Stimulated activated CD4-positive, alpha-beta T cell treated with anti-CD3 and anti-CD28 coated beads, Interleukin-15, amount 100 ng/mL, for 48 hours (primary cell): Measurements from ENCODE around the gene TMEM181.
"Not testable (repeated sequence)": the region's sequence is repeated elsewhere in the genome, so short reads cannot be mapped to it uniquely, and the experiment has no call there.

Experiments
- DNase-seq, 2 donors: peaks; one replicate each; pipeline ENCODE4 v3.0.0-alpha.2; 2020; ENCODE audit warnings: low read depth in 2 of 2

The TMEM181 gene

DNA sequence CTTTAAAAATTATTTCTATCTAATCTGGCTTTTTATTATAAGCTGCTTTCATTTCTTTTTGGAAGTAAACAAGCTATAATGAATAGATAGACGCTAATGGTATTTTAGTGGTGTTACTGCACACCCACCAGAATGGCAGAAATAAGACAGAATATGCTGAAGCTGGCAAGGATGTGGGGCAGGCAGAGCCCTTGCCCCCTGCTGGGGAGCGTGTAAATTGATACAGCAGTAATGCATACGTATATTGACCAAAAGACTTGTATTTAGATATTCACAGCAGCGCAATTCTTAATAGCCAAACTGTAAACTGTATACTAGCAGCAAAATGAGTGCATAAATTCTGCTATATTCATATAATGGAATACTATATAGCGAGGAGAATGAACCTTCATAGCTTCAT, 35.3 kb downstream of the TMEM181 start:
- DNase-seq, result no peak

DNA sequence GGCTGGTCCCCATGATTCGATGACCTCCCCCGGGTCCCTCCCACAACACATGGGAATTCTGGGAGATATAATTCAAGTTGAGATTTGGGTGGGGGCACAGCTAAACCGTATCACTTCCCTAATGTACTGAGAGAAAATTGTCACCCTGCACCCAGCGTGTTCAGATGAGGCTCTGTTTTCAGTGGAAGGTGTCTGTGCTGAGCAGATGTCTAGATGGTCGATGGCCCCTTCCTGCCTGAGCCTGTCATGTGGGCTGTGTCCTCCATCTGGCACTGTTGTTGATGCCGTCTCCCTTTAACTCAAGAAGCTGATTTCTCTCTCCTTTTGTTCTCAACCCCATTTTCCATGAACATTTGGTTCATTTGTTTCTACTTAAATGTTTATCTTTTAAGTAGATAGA, 37.0 kb downstream of the TMEM181 start:
- DNase-seq, result no peak

DNA sequence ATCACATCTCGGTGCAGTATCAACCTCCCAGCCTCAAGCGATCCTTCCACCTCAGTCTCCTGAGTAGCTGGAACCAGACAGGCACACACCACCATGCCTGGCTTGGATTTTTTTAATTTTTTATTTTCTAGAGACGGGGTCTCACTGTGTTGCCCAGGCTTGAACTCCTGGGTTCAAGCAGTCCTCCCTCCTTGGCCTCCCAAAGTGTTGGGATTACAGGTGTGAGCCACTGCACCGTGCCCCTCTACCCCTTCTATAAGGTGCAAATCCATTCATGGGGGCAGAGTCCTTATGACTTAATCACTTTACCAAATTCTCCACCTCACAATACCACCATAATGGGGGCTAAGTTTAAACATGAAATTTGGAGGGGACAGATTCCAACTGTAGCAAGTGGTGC, 37.7 kb downstream of the TMEM181 start:
- no peak for DNase-seq

DNA sequence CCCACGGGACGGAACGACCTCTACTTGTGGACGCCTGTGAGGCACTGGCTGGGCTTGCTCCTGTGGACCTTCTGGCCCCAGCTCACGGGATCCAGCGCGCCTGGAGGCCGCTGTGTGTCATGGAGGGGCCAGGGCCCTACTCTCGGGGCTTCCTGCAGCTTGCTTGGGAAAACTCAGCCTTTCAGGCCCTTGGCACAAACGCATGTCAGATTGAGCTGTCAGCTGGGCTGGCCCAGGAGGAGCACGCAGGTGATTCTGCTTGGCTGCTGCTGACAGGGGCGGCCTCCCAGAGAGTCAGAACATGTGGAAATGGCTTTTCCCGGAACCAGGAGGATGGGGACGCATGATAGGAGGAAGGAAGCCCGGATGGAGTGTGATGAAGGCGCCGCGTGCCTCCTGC, 39.7 kb downstream of the TMEM181 start:
- no peak for DNase-seq

DNA sequence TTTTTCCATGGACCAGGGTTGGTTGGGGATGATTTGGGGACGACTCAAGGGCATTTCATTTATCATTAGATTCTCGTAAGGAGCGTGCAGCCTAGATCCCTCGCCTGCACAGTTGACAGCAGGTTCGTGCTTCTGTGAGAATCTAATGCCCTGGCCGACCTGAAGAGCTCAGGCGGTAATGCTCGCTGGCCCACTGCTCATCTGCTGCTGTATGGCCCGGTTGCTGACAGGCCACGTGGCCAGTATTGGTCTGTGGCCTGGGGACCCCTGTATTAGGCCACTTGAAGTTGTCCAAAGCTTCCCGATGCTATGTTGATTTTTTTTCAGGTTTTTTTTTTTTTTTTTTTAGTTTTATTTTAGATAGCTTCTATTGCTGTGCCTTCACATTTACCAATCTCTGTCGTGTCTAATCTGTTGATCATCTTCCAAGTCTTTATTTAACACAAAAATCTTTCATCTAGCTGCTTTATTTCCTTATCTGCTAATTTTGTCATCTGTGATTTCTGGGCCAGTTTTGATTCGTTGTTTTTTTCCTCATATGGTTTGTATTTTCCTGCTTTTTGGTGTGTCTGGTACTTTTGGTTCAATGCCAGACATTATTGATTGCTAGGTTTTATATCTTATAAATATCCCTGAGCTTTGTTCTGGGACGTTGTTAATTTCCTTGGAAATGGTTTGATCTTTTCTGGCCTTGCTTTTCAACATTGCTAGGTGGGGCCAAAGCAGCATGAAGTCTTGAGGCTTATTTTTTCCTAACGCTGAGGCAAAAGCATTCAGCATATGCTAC, 43.6 kb downstream of the TMEM181 start:
- no peak for DNase-seq

DNA sequence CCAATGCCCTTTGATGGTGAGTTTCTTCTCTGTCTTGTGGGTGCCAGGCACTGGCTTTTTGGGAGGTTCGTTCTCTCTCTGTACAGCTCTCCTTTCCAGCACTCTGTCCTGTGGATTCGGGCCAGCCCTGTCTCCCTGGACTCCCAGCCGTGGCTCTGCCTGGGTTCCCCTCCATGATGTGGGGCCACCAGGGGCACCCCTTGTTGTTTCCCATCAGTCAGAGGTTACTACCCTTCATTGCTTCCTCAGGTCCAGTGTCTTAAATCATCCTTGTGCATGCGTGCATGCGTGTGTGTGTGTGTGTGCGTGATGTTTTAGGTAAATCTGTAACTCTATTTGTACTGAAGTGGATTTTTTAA, 44.1 kb downstream of the TMEM181 start:
- DNase-seq, result no peak

DNA sequence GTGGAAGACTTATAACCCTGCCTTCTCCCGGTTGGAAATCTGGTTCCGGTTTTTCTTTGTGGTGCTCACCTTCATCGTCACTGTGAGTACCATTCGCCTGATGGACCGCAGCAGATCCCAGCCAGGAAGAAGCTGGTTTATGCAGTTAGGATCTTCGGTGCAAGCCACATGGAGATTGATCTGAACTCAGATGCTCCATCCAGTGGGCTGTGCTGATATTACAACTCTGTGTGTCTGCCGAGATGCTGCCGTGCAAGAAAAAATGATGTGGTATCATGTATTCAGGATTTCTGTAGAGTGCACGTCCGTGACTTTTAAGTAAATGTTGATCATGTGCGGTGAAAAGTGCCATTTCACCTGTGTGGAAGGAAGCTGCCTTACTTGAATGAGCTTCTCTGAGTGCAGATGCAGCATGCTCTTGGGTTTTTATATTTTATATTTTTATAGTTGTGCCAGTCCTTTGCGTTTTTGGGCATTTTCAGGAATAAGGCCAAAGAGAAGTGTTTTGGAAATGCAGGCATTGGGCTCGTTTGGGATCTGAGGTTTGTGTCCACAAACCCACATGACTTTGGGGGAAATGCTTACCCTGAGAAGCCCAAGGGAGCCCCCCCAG, 45.5 kb downstream of the TMEM181 start:
- peak in 1 of 2 donors; percentile 45 for DNase-seq

DNA sequence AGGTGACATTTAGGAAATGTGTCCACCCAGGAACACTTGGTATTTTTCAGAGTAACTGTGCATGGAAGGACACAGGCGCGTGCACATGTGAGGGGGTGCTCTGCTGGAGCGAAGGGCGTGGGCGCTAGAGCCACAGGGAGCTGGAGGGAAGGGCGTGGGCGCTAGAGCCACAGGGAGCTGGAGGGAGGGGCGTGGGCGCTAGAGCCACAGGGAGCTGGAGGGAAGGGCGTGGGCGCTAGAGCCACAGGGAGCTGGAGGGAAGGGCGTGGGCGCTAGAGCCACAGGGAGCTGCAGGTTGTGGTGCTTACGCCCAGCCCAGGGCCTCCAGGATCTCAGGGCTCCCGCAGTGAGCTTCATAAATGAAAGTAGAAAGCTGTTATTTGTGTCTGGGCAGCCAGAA, 46.1 kb downstream of the TMEM181 start:
- DNase-seq, result not testable (repeated sequence)

DNA sequence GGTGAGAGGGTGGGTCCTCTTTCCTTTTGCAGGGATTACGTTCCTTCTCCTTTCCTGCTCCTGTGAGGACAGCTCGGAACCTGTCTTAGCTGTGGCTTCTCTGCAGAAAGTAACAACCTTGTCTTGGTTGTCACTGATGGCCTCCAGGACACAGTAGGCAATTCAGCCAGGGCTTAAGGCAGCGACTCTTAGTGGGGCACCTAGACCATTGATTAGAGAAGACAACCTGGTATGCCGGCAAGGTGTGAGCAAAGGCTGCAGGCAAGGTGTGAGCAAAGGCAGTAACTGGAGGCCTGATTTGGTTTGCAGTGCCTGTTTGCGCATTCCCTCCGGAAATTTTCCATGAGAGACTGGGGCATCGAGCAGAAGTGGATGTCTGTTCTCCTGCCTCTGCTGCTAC, 47.0 kb downstream of the TMEM181 start:
- DNase-seq, result no peak

DNA sequence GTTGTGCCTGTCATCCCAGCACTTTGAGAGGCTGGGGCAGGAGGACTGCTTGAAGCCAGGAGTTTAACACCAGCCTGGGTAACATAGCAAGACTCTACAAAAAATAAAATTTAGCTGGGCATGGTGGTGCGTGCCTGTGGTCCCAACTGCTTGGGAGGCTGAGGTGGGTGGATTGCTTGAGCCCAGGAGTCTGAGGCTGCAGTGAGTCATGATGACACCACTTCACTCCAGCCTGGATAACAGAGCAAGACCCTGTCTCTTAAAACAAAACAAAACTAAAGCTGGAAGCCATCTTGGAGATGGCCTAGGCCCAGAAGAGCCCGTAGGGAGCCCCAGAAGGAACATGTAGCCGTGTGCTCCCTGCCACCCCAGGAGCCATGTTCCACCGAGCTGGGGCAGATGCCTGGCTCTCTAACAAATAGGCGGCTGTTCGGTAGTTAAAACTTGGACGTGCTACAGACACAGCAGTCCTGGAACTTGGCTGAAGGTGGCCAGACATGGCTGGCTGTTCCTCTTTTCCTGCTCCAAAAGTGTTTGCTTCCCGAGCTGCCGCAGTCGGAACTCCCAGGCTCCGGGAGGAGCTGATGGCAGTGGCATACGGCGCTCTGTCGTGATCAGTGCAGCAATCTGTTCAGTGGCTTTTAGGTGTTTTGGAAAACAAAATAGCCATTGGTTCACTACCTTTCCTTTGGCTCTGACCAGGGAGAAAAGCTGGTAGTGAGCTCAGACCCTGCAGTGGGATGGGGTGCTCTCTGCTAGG, 47.7 kb downstream of the TMEM181 start:
- no peak for DNase-seq

DNA sequence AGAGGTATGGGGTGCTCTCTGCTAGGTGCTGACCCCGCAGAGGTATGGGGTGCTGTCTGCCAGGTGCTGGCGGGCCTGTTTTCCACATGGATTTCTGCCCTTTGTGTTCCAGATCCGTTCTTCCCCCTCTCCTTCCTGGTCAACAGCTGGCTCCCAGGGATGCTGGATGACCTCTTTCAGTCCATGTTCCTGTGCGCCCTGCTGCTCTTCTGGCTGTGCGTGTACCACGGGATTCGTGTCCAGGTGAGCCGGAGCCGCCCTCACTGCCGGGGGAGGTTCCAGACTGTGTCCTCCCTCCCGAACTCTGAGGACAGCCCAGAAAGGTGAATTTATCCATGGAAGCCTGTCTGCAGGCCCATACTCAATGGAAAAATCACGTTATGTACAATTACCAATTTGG, 48.3 kb downstream of the TMEM181 start:
- no peak for DNase-seq

DNA sequence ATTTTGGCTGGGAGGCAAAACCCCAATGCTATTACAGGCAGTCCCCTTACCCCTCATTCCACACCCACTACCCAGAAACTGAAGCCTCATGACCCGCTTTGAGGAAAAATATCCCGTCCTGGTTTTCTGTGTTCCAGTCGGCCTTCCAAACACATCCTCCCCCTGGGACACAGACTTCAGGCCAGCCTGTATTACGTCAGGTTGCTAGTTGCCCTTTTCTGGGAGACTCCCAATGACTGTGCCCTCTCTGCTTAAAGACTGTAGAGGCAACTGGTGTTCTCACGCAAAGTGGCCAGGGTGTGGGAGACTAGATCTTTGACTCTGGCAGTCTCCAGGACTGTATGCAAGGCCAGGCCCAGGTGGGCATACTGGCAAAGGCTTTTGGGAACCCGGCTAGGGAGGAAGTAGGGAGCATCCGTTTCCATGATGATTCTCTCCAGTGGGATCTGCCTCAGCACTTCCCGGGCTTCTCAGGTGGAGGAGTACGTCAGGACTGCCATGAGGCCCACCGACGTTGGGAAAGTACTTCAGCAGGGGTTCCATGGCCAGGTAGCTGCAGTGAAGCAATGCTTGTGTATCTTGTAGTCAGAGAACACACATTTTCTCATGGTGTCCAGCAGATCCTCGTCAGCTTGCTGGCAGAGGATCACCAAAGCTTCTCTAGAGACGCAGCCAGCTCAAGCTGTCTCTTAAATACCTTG, 49.7 kb downstream of the TMEM181 start:
- no peak for DNase-seq

DNA sequence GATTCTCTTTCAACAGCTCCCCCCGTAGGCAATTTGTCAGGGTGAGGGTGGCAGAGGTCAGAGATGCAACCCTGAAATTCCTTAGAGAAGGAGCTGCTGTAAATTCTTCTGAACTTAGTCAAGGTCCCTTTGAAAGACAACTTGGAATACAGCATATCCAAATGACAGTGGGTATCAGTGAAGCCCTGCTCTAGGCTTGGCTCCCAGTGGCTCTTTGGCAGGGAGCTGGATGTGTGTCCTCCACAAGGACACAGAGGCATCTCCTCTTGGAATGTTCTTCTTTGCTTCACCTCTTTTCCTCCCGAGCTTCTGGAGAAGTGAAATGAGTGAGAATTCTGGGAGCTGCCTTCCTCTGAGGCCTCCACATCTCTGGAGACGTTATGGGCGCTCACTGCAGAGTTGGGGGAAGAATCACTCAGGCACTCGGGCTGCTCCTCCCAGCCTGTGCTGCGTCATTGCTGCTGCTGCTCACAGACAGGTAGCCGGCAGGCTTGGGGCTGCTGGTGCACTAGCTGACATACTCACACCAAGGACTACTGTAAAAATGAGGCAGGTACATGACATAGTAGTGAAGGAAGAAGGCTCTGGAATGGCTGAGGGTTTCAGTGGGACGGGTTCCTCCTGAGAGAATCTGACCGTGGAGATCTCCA, 50.6 kb downstream of the TMEM181 start:
- no peak for DNase-seq

DNA sequence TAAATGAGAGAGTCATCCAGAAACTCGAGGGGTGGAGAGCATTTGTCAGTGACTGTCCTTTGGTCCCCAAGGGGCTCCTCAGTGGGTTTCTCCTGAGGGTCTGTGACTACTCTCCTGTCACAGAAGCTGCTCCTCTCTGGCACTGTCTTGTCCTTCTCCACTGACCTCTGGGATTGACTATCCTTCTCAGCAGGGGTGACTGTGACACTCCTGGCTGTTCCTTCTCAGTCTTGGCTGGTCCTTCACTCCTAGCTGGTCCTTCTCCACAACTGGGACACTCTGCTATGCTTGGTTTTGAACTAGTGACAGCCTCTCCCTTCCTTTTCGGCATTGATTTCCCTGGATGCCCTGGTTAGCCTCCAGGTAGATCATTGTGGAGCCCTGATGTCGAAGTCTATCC, 51.1 kb downstream of the TMEM181 start:
- DNase-seq, result no peak

DNA sequence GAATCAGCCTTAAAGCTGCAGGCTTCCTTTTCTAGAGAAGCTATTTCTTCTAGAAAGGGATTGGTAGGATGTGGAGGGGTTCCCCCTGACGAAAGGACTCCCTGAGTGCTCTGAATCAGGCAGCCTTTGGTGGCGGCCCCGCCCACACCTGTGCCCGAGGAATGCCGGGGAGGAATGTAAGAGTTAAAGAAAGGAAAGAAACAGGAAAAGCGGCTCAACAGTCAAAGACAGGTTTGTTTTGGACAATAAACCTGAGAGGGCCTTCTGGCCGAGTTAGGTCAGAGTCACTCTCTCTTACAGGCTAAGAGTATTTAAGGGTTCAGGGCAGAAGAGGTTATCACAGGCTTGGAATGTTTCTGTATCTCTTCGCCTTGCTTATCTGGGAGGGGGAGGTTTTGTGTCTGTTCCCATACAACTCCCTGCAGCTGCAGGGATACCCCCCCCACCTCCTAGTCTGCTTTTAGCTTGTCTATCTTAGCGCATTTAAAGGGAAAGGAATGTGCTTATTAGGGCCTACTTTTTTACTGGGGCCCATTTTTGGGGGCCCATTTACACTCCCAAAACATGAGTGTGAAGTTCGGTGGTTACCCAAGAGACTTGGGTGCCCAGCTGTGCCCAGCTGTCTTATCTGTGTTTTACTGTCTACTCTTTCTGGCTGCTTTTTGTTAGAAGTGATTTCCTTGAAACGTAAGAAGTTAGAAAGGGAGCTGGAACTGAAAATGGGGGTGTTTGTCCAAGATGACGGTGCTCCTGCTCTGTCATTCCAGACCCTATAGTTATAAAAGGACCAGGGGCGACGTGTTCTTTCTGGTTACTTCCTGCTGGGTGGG, 51.9 kb downstream of the TMEM181 start:
- DNase-seq, result no peak

DNA sequence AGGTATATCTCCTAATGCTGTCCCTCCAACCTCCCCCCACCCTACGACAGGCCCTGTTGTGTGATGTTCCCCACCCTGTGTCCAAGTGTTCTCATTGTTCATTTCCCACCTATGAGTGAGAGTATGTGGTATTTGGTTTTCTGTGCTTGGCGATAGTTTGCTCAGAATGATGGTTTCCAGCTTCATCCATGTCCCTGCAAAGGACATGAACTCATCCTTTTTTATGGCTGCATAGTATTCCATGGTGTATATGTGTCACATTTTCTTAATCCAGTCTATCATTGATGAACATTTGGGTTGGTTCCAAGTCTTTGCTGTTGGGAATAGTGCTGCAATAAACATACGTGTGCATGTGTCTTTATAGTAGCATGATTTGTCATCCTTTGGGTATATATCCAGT, 54.7 kb downstream of the TMEM181 start:
- DNase-seq, result not testable (repeated sequence)

DNA sequence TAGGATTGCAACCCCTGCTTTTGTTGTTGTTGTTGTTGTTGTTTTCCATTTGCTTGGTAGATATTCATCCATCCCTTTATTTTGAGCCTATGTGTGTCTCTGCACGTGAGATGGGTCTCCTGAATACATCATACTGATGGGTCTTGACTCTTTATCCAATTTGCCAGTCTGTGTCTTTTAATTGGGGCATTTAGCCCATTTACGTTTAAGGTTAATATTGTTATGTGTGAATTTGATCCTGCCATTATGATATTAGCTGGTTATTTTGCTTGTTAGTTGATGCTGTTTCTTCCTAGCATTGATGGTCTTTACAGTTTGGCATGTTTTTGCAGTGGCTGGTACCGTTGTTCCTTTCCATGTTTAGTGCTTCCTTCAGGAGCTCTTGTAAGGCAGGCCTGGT, 58.4 kb downstream of the TMEM181 start:
- not testable (repeated sequence) for DNase-seq

DNA sequence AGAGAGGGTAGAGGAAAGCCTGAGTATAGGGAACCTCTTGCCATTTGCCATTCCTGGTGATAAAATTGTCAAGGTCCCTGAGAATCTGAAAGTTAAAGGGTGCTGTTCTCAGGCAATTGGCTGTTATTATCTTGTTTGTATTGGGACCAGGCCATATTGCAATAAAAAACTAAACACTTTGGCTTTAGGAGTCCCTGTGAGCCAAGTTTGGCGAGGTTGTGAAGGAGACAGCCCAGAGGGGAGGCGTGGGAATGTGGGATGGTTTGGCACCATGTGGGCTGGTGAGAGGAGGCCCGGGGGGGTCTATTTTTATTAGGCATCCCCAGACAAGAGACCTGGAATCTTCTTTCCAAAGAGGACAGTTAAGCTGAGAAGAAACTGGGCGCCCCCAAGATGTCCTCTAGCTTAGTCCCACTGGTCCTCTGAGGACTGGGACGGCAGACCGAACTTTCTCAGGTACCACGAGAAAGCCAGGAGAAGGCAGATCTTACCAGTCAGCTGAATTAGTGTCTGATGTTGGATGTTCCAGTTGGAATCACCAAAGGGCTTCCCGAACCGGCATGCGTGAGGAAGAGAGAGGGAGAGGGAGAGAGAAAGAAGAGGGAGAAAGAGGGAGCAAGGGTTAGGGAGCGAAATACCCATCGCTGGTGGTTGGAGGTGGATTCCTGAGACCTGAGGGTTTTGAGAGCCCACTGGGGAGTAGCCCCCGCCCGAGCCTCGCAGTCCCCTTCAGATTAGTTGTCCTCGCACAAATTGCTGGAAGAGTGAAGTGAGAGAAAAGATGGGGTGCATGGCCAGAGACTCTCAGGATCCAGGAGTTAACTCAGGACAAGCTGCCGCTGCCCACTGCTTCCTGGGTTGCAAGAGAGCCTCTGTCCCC, 60.3 kb downstream of the TMEM181 start:
- no peak for DNase-seq

DNA sequence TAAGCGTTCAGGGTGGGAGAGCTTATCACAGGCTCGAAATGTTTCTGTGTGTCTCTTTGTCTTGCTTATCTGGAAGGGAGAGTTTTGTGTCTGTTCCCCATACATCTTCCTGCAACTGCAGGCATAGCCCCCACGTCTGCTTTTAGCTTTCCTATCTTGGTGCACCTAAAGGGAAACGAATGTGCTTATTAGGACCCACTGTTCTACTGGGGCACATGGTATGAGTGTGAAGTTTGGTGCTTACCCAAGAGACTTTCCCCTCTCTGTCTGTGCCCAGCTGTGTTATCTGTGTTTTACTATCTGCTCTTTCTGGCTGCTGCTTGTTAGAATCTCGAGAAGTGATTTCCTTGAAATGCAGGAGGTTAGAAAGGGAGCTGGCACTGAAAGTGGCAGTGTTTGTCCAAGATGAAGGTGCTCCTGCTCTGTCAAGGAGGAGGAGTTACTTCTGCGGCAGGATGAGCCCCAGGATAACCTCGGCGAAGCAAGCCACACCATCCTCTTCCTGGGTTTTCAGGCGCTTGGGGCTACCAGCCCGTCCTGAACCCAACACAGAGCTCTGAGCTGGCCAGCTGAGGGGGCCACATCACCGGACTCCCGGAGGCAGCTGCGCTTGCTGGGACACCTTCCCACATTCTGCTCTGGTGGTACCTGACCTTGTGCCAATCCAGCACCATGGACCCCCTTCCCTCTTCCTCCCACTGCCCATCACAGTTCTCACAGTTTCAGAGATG, 61.2 kb downstream of the TMEM181 start:
- DNase-seq, result no peak
